ENCODE results near the gene USP6. TPM values are rescaled to one million over a fixed set of nuclear protein-coding genes. Genes with fewer than 3 reads are reported as not detected.

USP6 gene
- total RNA-seq, 1 experiment from 2014 or later: 0.08 TPM

GRCh38 chr17:5184288-5184687 is 68.5 kb downstream of the USP6 start:
- ATAC-seq (no peak), DNase-seq (ENCODE audit: low read depth, low spot score) (no peak)
- Histone ChIP-seq H3K4me1 (ENCODE audit: control insufficient read depth, insufficient read depth, low read length) (no peaks in the 10 kb centered on the region), H3K9me3 (ENCODE audit: control insufficient read depth, insufficient read depth, low read depth, low read length) (peaks cover 63% of the 10 kb centered on the region), H3K27me3 (ENCODE audit: control insufficient read depth, insufficient read depth, low read length) (no peaks in the 10 kb centered on the region), H3K36me3 (ENCODE audit: control insufficient read depth, insufficient read depth, low read length) (no peaks in the 10 kb centered on the region), H3K27ac (ENCODE audit: low read length) (no peak overlapping the region), H3K4me3 (ENCODE audit: low read depth in 2 of 2, low read length in 2 of 2) (no peak overlapping the region)
- ChIA-PET CTCF (no interaction called here), POLR2A (no interaction called here)
- in situ Hi-C loops (cut with HindIII; ENCODE audit: low pct_unique_long_range_greater_than_20kb, low sequenced_read_pairs): no loop called here
- no TSS peak for BruUV-seq (replicated peaks)
- TF ChIP-seq POLR2AphosphoS5 (IDR thresholded peaks at IDR 0.05; ENCODE audit: low read depth, low read length) (no peak), TCF7L2 (IDR thresholded peaks at IDR 0.05; ENCODE audit: low read depth, low read length) (no peak), SIN3A (IDR thresholded peaks at IDR 0.05; ENCODE audit: borderline replicate concordance, insufficient read depth, low read depth, low read length) (no peak), REST (IDR thresholded peaks at IDR 0.05; ENCODE audit: insufficient read depth in 1 of 2, low read depth in 2 of 2, low read length in 1 of 2) (no peak), CTCF (IDR thresholded peaks at IDR 0.05) (no peak)
- intact Hi-C loops (cut with micrococcal nuclease; ENCODE audit: unreplicated experiment): no loop called here

GRCh38 chr17:5191541-5192417 is 75.9 kb downstream of the USP6 start, which contains the start of gene ZNF594:
Gene ZNF594, minus strand, starts transcription at chr17:5191868. Its CDS starts 7,612 bp downstream, at chr17:5184256.
- BruUV-seq (replicated peaks): no TSS peak
- Histone ChIP-seq H3K9me3 (ENCODE audit: control insufficient read depth, insufficient read depth, low read depth, low read length) (peaks cover 20% of the 10 kb centered on the region), H3K36me3 (ENCODE audit: control insufficient read depth, insufficient read depth, low read length) (peaks cover 4% of the 10 kb centered on the region; the same call in 1 of the 2 replicates), H3K4me1 (ENCODE audit: control insufficient read depth, insufficient read depth, low read length) (no peaks in the 10 kb centered on the region), H3K27ac (ENCODE audit: low read length) (peak within 1 kb of the TSS; percentile 83), H3K4me3 (ENCODE audit: low read depth in 2 of 2, low read length in 2 of 2) (peak within 1 kb of the TSS; percentile 65 to 76), H3K27me3 (ENCODE audit: control insufficient read depth, insufficient read depth, low read length) (no peaks in the 10 kb centered on the region)
- intact Hi-C loops (cut with micrococcal nuclease; ENCODE audit: unreplicated experiment): no loop called here
- peak; percentile 100 for ATAC-seq
- CTCF ChIA-PET: no interaction called here
- in situ Hi-C loops (cut with HindIII; ENCODE audit: low pct_unique_long_range_greater_than_20kb, low sequenced_read_pairs): no loop called here
- POLR2A ChIA-PET: interaction anchor here (0.6 to 0.7 kb wide), 2 partner anchors 14 to 34 kb away, joined by 4 to 7 read pairs; no protein-coding TSS in a partner anchor
- TF ChIP-seq CTCF (IDR thresholded peaks at IDR 0.05): peak; percentile 90
- TF ChIP-seq REST (IDR thresholded peaks at IDR 0.05; ENCODE audit: insufficient read depth in 1 of 2, low read depth in 2 of 2, low read length in 1 of 2): no peak
- peak; percentile 27; the same call in 1 of the 2 replicates for TF ChIP-seq SIN3A (IDR thresholded peaks at IDR 0.05; ENCODE audit: borderline replicate concordance, insufficient read depth, low read depth, low read length)
- TF ChIP-seq TCF7L2 (IDR thresholded peaks at IDR 0.05; ENCODE audit: low read depth, low read length): no peak
- peak; percentile 72 for TF ChIP-seq POLR2AphosphoS5 (IDR thresholded peaks at IDR 0.05; ENCODE audit: low read depth, low read length)
- DNase-seq (ENCODE audit: low read depth, low spot score): peak; percentile 77
